Measurements from ENCODE around the gene SREBF1. TPM values are rescaled to one million over a fixed set of nuclear protein-coding genes. Genes with fewer than 3 reads are reported as not detected.

Gene SREBF1
- total RNA-seq, 1 donor from 2014 or later, result 86.9 TPM

DNA sequence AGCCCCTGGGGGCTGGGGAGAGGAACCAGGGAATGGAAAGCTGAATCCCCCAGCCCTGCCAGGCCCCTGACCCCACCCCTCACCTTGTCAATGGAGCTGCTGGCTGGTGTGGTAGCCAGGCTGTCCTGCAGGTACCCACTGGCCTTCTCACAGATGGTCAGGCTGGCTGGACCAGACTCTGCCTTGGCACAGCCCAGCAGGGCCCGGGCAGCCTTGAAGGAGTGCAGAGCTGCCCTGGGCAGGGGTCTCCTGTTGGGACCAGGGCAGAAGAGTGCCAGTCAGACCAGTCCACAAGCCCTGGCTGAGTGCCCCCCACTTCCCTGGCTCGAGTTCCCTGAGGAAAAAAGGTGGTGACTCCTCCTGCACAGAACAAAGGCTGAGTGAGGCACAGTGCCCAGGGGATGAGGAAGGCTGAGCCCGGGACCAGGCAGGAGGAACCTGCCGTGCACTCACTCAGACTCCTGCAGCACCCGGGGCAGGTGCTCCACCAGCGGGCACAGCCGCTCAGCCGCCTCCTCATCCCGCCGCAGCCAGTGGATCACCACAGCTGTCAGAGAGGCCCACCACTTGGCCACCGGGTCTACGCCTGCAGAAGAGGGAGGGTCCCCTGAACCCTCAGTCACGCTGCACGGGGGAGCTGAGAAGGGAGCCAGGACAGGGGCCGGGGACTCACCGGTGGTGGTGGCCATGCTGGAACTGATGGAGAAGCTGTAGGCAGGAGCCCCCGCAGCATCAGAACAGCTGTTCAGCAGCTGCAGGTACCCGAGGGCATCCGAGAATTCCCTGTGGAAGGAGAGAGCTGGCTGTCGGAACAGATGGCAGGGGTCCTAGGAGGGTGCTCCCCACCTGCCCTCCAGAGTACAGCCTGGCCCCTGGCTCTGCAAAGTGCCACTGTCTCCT lies 22.4 kb downstream of the SREBF1 start:
- Mint-ChIP-seq H3K27me3 (ENCODE audit: unreplicated experiment) (no peaks in the 10 kb centered on the region), H3K4me1 (ENCODE audit: unreplicated experiment) (peaks cover 25% of the 10 kb centered on the region), H3K36me3 (ENCODE audit: unreplicated experiment) (peaks cover 11% of the 10 kb centered on the region), H3K27ac (ENCODE audit: unreplicated experiment) (peak overlapping the region; percentile 27), H3K9me3 (ENCODE audit: unreplicated experiment) (no peaks in the 10 kb centered on the region), H3K4me3 (ENCODE audit: unreplicated experiment) (no peak overlapping the region)
- no peak for DNase-seq (ENCODE audit: extremely low spot score, unreplicated experiment)
- TF ChIP-seq, protein P1, sequence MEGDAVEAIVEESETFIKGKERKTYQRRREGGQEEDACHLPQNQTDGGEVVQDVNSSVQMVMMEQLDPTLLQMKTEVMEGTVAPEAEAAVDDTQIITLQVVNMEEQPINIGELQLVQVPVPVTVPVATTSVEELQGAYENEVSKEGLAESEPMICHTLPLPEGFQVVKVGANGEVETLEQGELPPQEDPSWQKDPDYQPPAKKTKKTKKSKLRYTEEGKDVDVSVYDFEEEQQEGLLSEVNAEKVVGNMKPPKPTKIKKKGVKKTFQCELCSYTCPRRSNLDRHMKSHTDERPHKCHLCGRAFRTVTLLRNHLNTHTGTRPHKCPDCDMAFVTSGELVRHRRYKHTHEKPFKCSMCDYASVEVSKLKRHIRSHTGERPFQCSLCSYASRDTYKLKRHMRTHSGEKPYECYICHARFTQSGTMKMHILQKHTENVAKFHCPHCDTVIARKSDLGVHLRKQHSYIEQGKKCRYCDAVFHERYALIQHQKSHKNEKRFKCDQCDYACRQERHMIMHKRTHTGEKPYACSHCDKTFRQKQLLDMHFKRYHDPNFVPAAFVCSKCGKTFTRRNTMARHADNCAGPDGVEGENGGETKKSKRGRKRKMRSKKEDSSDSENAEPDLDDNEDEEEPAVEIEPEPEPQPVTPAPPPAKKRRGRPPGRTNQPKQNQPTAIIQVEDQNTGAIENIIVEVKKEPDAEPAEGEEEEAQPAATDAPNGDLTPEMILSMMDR (IDR thresholded peaks at IDR 0.05), result no peak

DNA sequence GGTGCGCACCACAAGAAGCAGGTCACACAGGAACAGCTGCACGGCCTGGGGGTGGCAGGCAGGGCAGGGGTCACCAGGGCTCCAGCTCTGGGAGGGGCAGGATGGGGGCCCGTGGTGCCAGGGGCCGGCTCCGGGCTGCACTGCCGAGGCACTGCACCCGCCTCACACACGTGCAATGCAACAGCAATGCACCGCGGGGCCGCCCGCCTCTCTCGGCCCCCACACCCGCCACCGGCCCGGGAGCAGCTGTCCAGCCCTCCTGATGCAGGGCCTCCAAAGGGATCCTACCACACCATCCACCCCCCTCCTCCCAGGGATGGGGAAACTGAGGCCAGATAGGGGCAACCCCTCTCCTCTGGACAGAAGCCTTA lies 23.1 kb downstream of the SREBF1 start:
- Mint-ChIP-seq H3K4me3 (ENCODE audit: unreplicated experiment) (no peak overlapping the region), H3K4me1 (ENCODE audit: unreplicated experiment) (peaks cover 29% of the 10 kb centered on the region), H3K27ac (ENCODE audit: unreplicated experiment) (no peak overlapping the region), H3K27me3 (ENCODE audit: unreplicated experiment) (no peaks in the 10 kb centered on the region), H3K9me3 (ENCODE audit: unreplicated experiment) (no peaks in the 10 kb centered on the region), H3K36me3 (ENCODE audit: unreplicated experiment) (peaks cover 6% of the 10 kb centered on the region)
- TF ChIP-seq, protein P1 (IDR thresholded peaks at IDR 0.05), result no peak
- DNase-seq (ENCODE audit: extremely low spot score, unreplicated experiment), result no peak

DNA sequence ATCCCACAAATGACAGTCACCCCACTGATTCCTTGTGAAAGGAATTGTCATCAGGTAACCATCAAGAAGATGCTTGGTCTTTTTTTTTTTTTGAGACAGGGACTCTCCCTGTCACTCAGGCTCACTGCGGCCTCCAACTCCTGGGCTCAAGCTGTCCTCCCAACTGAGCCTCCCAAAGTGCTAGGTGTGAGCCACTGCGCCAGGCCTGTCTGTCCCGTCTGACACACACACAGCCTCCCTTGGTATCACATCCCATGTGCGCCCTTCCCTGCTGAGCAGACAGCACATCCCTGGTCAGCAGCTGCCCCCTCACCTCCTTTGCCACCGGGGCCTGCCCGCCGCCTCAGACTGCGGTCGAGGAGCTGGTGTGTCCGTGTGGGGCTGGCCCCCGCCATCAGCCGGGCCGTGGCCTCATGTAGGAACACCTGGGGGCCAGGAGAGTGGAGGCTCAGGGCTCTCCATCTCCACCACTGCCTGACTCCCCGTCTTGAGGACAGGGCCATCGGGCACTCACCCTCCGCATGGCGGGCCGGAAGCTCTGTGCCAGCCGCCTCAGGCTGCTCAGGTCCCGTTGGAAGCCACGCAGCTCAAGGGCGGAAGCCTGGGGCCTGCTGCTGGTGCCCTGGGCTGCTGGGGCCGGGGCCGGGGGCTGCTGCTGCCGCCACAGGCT lies 23.6 kb downstream of the SREBF1 start:
- no peak overlapping the region for H3K27ac Mint-ChIP-seq (ENCODE audit: unreplicated experiment)
- H3K36me3 Mint-ChIP-seq (ENCODE audit: unreplicated experiment), result peaks cover 3% of the 10 kb centered on the region
- DNase-seq (ENCODE audit: extremely low spot score, unreplicated experiment), result no peak
- H3K27me3 Mint-ChIP-seq (ENCODE audit: unreplicated experiment), result no peaks in the 10 kb centered on the region
- H3K9me3 Mint-ChIP-seq (ENCODE audit: unreplicated experiment), result no peaks in the 10 kb centered on the region
- TF ChIP-seq, protein P1 (IDR thresholded peaks at IDR 0.05), result no peak
- no peak overlapping the region for H3K4me3 Mint-ChIP-seq (ENCODE audit: unreplicated experiment)
- H3K4me1 Mint-ChIP-seq (ENCODE audit: unreplicated experiment), result peaks cover 31% of the 10 kb centered on the region

DNA sequence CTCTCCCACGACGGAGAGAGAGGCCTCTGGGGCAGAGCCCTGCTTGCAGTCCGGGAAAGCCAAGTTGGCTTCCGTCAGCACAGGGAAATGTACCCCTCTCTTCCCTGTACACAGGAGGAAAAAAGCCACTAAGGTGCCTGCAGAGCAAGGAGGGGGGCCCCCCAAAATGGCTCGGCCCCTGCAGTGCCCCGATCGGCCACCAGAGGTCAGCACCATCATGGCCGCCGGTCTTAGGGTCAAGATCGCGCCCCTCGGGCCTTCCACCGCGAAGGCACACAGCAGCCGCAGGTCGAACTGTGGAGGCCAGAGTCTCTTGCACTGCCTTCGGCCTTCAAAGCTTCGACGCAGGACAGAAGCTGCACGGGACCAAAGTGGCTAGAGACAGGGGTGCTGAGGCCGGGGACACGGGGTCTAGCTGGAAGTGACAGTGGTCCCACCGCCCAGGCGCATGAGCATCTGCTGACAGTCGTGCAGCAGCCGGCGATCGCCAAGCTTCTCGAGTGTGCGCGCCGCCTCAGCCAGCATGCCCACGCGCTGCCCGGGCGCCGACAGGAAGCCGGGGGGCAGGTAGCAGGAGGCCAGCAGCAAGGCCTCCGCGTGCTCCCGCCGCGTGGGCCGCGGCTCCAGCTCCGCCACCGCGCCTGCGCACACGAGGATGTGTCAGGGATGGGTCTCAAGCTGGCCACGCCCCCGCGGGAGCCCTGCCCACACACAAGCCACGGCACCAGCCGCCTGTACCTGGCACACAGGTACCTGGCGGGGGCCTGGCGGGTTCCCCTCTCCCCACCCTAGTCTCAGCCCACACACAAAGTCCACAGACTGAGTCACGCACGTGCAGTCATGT lies 24.4 kb downstream of the SREBF1 start:
- Mint-ChIP-seq H3K27me3 (ENCODE audit: unreplicated experiment) (no peaks in the 10 kb centered on the region), H3K36me3 (ENCODE audit: unreplicated experiment) (no peaks in the 10 kb centered on the region), H3K4me1 (ENCODE audit: unreplicated experiment) (peaks cover 34% of the 10 kb centered on the region), H3K4me3 (ENCODE audit: unreplicated experiment) (no peak overlapping the region), H3K9me3 (ENCODE audit: unreplicated experiment) (no peaks in the 10 kb centered on the region), H3K27ac (ENCODE audit: unreplicated experiment) (peak overlapping the region; percentile 60)
- DNase-seq (ENCODE audit: extremely low spot score, unreplicated experiment), result peak; percentile 91
- TF ChIP-seq, protein P1 (IDR thresholded peaks at IDR 0.05), result peak; percentile 100

Measured in osteocyte (in vitro differentiated cells).